ENCODE measurements around the gene NMNAT2.

DNA sequence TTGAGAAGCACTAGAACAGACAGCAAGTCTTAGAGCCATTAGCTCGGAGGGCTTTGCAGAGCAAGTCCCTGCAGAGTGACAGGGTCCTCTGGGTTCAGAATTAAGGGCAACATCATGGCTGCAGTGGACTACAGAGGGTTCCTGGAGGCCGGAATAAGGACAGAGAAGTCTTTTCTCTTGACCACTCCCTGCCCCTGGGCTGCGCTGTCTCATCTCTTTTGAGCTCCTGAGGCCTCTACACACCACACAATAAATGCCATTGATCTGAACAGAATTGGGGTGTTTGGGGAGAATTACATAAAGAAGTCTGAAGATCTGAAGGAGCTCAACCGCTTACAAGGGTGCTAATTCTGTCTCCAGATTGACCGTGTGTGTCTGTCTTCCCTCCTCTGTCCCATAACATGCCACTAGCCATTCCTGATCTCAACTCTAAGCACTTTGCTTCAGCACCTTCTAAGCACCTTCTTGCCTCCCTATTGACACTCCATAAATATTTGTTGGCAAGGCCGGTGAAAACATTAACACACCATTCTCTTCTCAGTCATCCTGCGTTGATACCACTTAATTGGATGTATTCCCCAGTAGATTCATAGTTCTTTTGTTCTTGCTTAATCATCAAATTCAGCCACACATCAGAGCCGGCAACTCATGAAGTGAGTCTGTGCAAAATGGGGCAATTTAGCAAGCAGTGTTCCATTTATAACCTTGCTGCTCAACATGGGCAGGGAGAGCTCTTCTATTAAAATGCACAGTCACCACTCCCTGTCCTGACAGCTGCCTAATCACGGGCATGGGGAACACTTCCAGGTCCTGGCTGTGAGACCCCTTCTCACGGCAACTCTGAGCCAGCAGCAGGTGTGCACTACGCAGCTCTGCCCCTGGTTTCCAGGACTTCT, 49.7 kb downstream of the NMNAT2 start:
- TF ChIP-seq CTCF (IDR thresholded peaks at IDR 0.05): no peak
- TF ChIP-seq REST (IDR thresholded peaks at IDR 0.05; ENCODE audit: insufficient read depth in 1 of 2, low read depth in 2 of 2, low read length in 1 of 2): no peak
- TF ChIP-seq POLR2AphosphoS5 (IDR thresholded peaks at IDR 0.05; ENCODE audit: low read depth, low read length): no peak

Measured in Panc1 (cell line).